Endothelial cell of umbilical vein (primary cell): ENCODE data around the gene LSP1.

Experiments
- EZH2 ChIP-seq: IDR thresholded peaks from 2 replicates; pipeline ENCODE4 v1.6.1; 2012; ENCODE audit warnings: borderline replicate concordance, low read depth, mild to moderate bottlenecking, moderate library complexity, low read length, inconsistent platforms; ENCODE audit not compliant: severe bottlenecking
- FOS ChIP-seq: IDR thresholded peaks from 2 replicates; pipeline ENCODE4 v1.6.1; 2011; ENCODE audit warnings: mild to moderate bottlenecking, low read length, moderate library complexity, borderline replicate concordance; ENCODE audit not compliant: insufficient read depth
- GATA2 ChIP-seq: IDR thresholded peaks from 2 replicates; pipeline ENCODE4 v1.7.0; 2011; ENCODE audit warnings: low read depth, mild to moderate bottlenecking, moderate library complexity, mixed read lengths, low read length; ENCODE audit not compliant: insufficient read length, insufficient read depth
- JUN ChIP-seq: IDR thresholded peaks from 2 replicates; pipeline ENCODE4 v1.6.1; 2011; ENCODE audit warnings: borderline replicate concordance, low read depth; ENCODE audit not compliant: insufficient read length, insufficient read depth
- MYC ChIP-seq: IDR thresholded peaks from one replicate; pipeline ENCODE4 v1.6.1; 2011; ENCODE audit warnings: mild to moderate bottlenecking, low read depth, low read length
- POLR2A ChIP-seq: IDR thresholded peaks from 2 replicates; pipeline ENCODE4 v1.6.1; 2012; ENCODE audit warnings: low read depth, mild to moderate bottlenecking, control low read depth, low read length
- POLR2AphosphoS5 ChIP-seq: IDR thresholded peaks from 2 replicates; pipeline ENCODE4 v1.6.1; 2012; ENCODE audit warnings: low read depth, mild to moderate bottlenecking, control low read depth, low read length, moderate library complexity; ENCODE audit not compliant: insufficient read depth
- TF ChIP-seq, protein P1 (sequence below), 2 donors: IDR thresholded peaks; 1 replicate in 1 of 2; 2 replicates in 1 of 2; pipeline ENCODE4 v1.5.1; 2011; ENCODE audit warnings: low read length in 2 of 2, mild to moderate bottlenecking in 2 of 2, moderate library complexity in 2 of 2, control low read depth in 1 of 2, inconsistent platforms in 1 of 2, low read depth in 1 of 2; ENCODE audit not compliant: insufficient read depth in 1 of 2; ENCODE audit errors: extremely low read depth in 1 of 2
- TF ChIP-seq, protein P2 (sequence below): IDR thresholded peaks from 2 replicates; pipeline ENCODE4 v1.6.1; 2011; ENCODE audit not compliant: insufficient read depth, insufficient read length

DNA sequence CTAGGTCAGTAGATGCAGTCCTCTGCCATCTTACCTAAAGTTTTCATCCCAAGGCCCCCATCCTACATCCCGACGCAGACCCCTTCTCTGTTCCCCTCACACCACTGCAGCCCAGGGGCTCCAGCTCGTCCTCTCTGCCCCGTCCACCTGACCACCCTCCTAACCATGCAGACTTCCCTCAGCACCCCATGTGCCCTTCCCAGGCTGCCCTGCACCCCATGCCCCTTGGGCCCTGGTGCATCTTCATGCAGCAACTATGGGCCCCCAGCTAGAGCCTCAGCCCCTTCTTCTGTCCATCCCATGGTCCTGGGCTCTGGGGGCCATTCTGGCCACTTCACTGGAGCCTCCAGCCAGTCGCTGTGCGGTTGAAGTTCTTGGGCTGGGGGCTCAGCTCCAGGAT lies 35.9 kb downstream of the LSP1 start:
- TF ChIP-seq, protein P1, sequence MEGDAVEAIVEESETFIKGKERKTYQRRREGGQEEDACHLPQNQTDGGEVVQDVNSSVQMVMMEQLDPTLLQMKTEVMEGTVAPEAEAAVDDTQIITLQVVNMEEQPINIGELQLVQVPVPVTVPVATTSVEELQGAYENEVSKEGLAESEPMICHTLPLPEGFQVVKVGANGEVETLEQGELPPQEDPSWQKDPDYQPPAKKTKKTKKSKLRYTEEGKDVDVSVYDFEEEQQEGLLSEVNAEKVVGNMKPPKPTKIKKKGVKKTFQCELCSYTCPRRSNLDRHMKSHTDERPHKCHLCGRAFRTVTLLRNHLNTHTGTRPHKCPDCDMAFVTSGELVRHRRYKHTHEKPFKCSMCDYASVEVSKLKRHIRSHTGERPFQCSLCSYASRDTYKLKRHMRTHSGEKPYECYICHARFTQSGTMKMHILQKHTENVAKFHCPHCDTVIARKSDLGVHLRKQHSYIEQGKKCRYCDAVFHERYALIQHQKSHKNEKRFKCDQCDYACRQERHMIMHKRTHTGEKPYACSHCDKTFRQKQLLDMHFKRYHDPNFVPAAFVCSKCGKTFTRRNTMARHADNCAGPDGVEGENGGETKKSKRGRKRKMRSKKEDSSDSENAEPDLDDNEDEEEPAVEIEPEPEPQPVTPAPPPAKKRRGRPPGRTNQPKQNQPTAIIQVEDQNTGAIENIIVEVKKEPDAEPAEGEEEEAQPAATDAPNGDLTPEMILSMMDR (IDR thresholded peaks at IDR 0.05; ENCODE audit: extremely low read depth in 1 of 2, insufficient read depth in 1 of 2, low read depth in 1 of 2, low read length in 2 of 2): no peak
- TF ChIP-seq MYC: no peak
- no peak for TF ChIP-seq FOS
- no peak for TF ChIP-seq JUN
- no peak for TF ChIP-seq POLR2AphosphoS5
- TF ChIP-seq POLR2A: no peak
- TF ChIP-seq, protein P2, sequence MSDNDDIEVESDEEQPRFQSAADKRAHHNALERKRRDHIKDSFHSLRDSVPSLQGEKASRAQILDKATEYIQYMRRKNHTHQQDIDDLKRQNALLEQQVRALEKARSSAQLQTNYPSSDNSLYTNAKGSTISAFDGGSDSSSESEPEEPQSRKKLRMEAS: no peak
- no peak for TF ChIP-seq EZH2
- no peak for TF ChIP-seq GATA2
